ENCODE data around the gene SETBP1. TPM values are rescaled to one million over a fixed set of nuclear protein-coding genes. Genes with fewer than 3 reads are reported as not detected.
"Not testable (repeated sequence)": the region's sequence is repeated elsewhere in the genome, so short reads cannot be mapped to it uniquely, and the experiment has no call there.

Gene SETBP1
- total RNA-seq, 1 experiment from 2014 or later = 2.7 TPM

DNA sequence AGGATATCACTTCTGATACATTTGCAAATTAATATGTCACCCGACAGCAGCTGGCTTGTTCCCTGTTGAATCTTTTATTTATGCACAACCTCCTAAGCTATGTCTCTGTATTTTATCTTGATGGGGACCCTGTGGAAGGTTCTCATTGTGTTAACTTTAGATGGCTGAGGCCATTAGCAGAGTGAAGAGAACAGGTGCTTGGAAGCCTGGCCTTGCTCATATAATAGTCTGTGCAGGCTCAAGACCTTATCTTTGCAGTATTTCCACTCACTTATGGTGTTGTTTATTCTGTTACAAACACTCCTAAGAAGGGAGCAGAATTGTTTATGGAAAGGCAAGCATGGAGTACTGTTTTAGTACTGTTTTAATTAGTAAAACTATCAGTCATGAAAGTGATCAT is 107.6 kb downstream of the SETBP1 start:
- no peak for DNase-seq (ENCODE audit: low read depth)

DNA sequence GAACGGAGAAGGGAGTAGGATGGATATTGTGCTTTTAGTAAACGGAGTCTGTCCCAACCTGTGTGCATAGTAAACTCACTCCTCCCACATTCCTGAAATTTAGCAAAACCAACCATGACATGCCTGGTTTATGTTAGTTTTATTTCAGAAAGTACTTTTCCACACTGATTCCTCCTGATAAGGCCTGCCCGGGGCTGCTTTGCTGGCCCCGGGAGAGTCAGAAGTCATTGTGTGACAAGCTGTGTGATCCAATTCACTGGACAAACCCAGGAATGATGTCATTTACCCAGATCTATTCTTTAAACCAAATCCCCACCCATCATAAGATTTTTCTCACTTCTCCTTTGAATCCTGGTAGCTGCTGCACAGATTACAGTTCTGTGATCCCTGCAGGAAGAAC is 109.0 kb downstream of the SETBP1 start:
- DNase-seq (ENCODE audit: low read depth) = no peak

DNA sequence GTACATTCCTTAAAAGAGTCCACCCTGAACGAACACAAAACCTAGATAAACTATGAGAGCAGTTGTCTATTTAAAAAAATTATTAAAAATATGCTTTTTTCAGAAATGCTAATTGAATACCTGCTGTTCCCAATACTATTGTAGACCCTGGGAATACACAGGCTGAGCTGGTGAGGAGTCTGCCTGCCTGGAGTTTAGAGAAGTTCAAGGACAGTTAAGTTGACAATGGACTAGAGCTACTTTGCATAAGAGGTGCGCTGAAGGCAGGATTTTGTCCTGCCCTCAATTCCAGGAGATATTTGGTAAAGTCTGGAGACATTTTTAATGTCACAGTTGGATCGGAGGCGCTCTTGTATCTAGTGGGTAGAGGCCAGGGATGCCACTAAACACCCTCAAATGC is 110.2 kb downstream of the SETBP1 start:
- no peak for DNase-seq (ENCODE audit: low read depth)

GRCh38 chr18:44791520-44791919 is 110.8 kb downstream of the SETBP1 start:
- no peak for DNase-seq (ENCODE audit: low read depth)

GRCh38 chr18:44792456-44793061 is 111.9 kb downstream of the SETBP1 start:
- no peak for DNase-seq (ENCODE audit: low read depth)

GRCh38 chr18:44793194-44793593 is 112.5 kb downstream of the SETBP1 start:
- no peak for DNase-seq (ENCODE audit: low read depth)

DNA sequence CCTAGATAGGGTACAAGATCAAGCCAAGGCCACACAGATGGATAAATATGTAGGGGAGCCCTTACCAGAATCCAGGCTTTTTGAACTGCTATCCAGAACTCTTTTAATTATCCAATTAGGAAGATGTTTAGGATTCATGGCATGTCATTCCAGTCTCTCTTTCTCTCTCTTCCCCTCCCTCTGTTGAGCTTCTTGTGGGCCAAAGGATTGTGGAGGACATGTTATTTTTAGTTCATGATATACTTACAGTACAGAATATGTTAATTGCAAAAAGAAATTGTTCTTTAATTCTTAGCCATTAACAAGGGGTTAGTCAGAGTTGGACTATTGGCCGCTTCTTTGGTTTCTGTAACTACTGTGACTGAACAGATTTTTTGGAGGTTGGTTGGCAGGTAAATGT is 113.0 kb downstream of the SETBP1 start:
- DNase-seq (ENCODE audit: low read depth) = no peak

- DNase-seq (ENCODE audit: low read depth) = no peak
Measured at GRCh38 chr18:44795241-44795640, 114.6 kb downstream of the SETBP1 start.

- DNase-seq (ENCODE audit: low read depth) = no peak
Measured at GRCh38 chr18:44796429-44797428, 116.0 kb downstream of the SETBP1 start.

DNA sequence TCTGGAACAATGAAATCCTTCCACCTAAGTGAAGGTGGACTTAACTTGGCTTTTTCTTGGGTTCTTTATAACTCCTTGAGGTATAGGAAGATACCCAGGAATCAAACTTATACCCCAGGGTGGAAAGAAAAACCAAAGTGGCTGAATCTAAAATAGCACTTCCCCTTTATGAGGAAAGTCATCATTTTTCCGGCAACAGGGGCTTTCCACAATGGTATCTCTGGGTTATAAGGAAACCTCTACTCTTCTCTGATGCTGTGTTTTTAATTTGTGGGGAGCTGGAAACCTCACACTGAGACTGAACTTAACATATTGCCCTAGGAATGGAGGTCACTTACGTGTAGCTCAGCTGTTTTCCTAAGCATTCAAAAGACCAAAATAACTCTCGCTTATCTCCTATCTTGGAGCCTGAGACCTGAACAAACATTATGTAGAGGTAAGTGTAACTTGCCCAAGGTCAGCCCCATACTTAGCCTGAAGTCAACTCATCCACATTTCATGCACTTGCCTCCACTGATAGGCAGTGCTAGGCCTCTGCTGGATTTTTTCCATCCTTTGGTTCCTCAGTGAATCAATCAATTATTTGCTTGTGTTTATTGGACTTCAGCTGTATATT is 117.9 kb downstream of the SETBP1 start:
- DNase-seq (ENCODE audit: low read depth) = no peak

DNA sequence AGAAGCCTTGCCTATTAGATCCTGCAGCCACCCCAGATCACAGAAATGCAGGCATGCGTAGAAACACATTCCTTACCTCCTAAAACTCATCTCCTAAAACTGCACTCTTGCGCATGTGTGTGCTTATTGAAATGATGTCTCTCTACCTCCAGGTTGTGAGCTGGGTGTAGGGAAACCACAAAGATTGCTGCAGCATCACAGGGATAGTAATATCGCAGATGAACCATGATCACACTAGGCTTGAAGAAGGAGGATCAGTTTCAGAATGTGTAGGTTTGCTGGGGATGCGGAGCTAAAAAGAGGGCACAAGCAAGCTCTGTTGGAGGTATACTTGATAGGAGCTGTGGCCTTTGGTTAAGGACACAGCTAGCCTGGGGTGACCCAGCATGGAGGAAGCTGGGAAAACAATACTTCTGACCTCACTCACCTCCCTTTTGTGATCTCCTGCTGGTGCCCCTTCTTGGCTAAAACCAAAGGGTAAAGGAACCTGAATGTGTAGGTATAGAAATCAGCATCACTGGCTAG is 118.8 kb downstream of the SETBP1 start:
- DNase-seq (ENCODE audit: low read depth) = no peak

DNA sequence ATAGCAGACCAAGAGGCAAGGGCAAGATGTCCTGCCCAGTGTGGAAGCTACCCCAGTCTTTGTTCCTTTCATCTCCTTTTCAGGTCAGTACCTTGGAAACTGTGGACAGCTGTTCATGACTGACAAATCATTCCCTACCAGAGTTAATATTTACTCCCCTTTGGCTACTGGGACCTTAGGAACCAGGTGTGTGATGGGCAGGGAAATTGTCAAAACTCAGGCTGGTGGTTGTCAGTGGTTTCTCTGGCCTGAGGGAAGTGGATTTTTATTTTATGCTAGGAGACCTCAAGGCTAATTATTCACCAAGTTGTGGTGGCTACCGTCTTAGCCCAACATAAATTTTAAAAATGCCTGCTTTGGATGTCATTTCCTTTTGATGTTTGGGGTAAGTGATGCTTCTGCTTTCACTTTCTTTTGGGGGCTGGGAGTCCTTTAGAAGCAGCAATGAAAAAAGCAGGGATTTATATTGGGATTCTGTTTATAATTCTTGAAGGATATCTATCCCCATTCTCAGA is 119.3 kb downstream of the SETBP1 start:
- DNase-seq (ENCODE audit: low read depth) = no peak

- not testable (repeated sequence) for DNase-seq (ENCODE audit: low read depth)
Measured at GRCh38 chr18:44800766-44801165, 120.1 kb downstream of the SETBP1 start.

- DNase-seq (ENCODE audit: low read depth) = no peak
Measured at GRCh38 chr18:44801781-44802180, 121.1 kb downstream of the SETBP1 start.

GRCh38 chr18:44802508-44802907 is 121.8 kb downstream of the SETBP1 start:
- no peak for DNase-seq (ENCODE audit: low read depth)

DNA sequence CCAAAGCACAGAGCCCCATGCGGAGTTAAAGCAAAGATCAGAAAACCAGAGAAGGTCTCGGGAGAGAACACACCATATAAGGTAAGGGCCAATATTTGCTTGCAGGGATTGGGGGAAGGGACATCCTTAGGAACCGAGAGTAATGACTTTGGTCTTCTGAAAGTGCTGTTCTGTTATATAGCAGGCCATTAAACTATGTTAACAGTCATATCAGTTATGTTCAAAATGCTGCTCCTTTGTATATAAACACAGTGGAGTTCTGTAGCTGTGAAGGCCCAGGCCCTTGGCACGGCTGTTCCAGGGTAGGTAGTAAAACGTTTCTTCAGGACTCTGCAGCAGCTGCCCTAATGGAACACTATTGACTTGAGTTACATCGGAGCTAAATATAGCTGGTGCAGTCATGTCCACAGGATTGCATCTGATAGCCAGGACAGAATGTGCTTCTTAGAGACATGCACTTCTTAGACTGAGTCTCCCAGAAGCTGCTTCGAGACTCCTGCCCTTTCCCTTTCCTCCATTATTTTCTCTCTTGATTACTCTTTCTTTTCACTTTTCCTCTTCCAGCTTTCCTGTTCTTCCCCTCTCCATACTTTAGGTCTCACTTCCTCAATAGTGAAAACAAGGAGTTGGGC is 122.4 kb downstream of the SETBP1 start:
- DNase-seq (ENCODE audit: low read depth) = no peak

DNA sequence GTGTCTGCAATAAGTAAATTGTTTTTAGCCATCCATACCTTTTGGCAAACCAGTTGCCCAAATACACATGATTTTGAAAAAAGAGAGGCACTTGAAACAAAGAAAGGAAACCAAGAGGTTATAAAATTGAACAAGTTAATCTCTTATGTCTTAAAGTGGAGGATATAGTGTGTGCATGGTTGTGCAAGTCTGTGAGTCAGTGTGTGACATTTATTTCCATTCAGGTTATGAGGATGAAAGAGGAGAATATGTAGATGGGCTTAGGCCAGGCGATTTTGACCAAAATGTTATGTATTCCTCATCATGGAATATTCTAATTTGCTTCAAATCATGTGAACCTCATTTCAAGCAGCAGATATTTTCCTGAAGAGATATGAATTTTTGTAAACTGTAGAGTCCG is 123.3 kb downstream of the SETBP1 start:
- no peak for DNase-seq (ENCODE audit: low read depth)

DNA sequence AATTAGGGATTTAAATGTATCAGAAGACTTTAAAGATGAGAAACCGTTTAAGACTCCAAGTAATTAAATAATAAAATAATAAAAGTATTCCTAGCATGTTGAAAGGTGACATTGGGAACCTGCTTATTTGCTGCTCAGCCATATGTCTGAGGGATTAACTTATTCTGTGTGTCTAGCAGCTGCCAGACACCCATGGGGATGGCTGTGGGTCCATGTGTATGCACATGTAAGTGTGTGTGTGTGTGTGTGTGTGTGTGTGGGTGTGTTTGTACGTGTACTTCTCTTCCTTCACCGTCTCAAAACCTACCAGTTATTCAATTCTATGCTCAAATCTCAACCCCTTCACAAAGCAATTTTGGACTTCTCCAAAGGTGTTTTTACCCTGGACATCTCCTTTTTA is 124.5 kb downstream of the SETBP1 start:
- no peak for DNase-seq (ENCODE audit: low read depth)

DNA sequence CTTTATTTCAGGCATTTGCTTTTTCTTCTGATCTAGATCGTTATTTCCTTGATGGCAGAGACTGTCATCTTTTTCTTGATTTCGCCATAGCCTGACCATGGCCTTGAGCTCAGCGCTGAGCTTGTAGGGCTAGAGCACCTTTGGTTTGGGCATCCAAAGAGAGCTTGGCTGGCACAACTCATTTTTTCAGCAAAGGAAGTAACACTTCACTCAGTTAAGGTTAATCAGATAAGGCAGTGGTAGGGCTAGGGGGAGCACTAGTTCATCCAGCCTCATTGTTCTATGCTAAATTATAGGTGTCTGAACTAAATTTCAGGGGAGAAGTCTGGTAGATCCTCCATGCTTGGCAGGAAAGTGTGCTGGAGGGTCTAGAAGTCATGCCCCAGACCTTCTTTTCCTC is 125.0 kb downstream of the SETBP1 start:
- no peak for DNase-seq (ENCODE audit: low read depth)

DNA sequence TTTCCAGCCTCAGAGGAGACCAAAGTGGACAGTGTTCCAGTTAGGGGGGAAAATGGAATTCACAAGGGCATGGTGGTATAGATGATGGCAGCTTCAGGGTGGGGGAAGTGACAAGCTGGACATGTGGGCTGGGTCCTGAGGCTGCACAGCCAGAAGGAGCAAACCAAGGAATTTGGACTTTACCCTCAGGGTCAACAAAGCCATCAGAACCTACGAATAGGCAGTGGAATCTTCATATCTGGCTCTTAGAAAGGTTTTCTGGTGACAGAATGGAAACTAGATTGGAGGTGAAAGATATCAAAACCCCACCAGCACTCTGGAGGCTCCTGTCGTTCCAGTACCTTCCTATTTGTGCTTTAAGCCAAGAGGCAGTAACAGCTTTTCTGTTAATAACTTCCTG is 127.1 kb downstream of the SETBP1 start:
- DNase-seq (ENCODE audit: low read depth) = no peak

GRCh38 chr18:44811572-44812125 is 131.0 kb downstream of the SETBP1 start:
- no peak for DNase-seq (ENCODE audit: low read depth)
